GM18517 (cell line): ENCODE data around the gene PDE4DIP.
"Not testable (repeated sequence)": the region's sequence is repeated elsewhere in the genome, so short reads cannot be mapped to it uniquely, and the experiment has no call there.

Experiments used
- ATAC-seq: cut with Tn5 transposase; IDR thresholded peaks from one replicate; pipeline ENCODE4 v1.9.1; 2021; ENCODE audit warnings: mild to moderate bottlenecking, moderate library complexity; ENCODE audit not compliant: unreplicated experiment

The PDE4DIP gene

GRCh38 chr1:148918836-148919447 is 74.7 kb downstream of the PDE4DIP start:
- ATAC-seq = not testable (repeated sequence)

GRCh38 chr1:148921047-148921446 is 76.8 kb downstream of the PDE4DIP start:
- not testable (repeated sequence) for ATAC-seq

- not testable (repeated sequence) for ATAC-seq
Observed at GRCh38 chr1:148923798-148924197, 79.6 kb downstream of the PDE4DIP start.

- not testable (repeated sequence) for ATAC-seq
Observed at GRCh38 chr1:148927645-148928044, 83.4 kb downstream of the PDE4DIP start.

- not testable (repeated sequence) for ATAC-seq
Observed at GRCh38 chr1:148929253-148929652, 85.0 kb downstream of the PDE4DIP start.

GRCh38 chr1:148935381-148936002 is 91.3 kb downstream of the PDE4DIP start:
- ATAC-seq = not testable (repeated sequence)

GRCh38 chr1:148942906-148943305 is 98.7 kb downstream of the PDE4DIP start:
- ATAC-seq = not testable (repeated sequence)

GRCh38 chr1:148945130-148945529 is 100.9 kb downstream of the PDE4DIP start:
- ATAC-seq = not testable (repeated sequence)

GRCh38 chr1:148948768-148949167 is 104.5 kb downstream of the PDE4DIP start:
- not testable (repeated sequence) for ATAC-seq

GRCh38 chr1:148951336-148952227 is 107.4 kb downstream of the PDE4DIP start:
- ATAC-seq = peak; percentile 68

- ATAC-seq = peak; percentile 68
Observed at GRCh38 chr1:148952253-148952937, 108.2 kb downstream of the PDE4DIP start.

- ATAC-seq = peak; percentile 12
Observed at GRCh38 chr1:148952938-148953616, 108.8 kb downstream of the PDE4DIP start.

- not testable (repeated sequence) for ATAC-seq
Observed at GRCh38 chr1:148953730-148954129, 109.5 kb downstream of the PDE4DIP start.

GRCh38 chr1:148958343-148958742 is 114.1 kb downstream of the PDE4DIP start:
- ATAC-seq = not testable (repeated sequence)

- ATAC-seq = not testable (repeated sequence)
Observed at GRCh38 chr1:148960212-148961000, 116.2 kb downstream of the PDE4DIP start.

- ATAC-seq = not testable (repeated sequence)
Observed at GRCh38 chr1:148962127-148962857, 118.1 kb downstream of the PDE4DIP start.

- ATAC-seq = not testable (repeated sequence)
Observed at GRCh38 chr1:148966084-148966483, 121.9 kb downstream of the PDE4DIP start.

GRCh38 chr1:148967580-148967979 is 123.4 kb downstream of the PDE4DIP start:
- not testable (repeated sequence) for ATAC-seq

GRCh38 chr1:148968682-148969081 is 124.5 kb downstream of the PDE4DIP start:
- ATAC-seq = not testable (repeated sequence)
